ENCODE data around the gene THSD4. TPM values are rescaled to one million over a fixed set of nuclear protein-coding genes. Genes with fewer than 3 reads are reported as not detected.

The THSD4 gene
- total RNA-seq, 5 donors from 2014 or later (not counting 1 experiment from before 2014, with no cell fraction given), result 0.03 to 0.23 (median 0.18) TPM; not detected in 2

GRCh38 chr15:71788646-71789579, 673.6 kb downstream of the THSD4 start:
- Histone ChIP-seq H3K27me3 (replicated peaks in 1 of 2; ENCODE audit: control insufficient read depth in 2 of 2, extremely low read depth in 1 of 2, insufficient read depth in 2 of 2, low read length in 1 of 2) (peaks cover 0 to 19% of the 10 kb centered on the region in 2 experiments), H3K9me3 (no peaks in the 10 kb centered on the region), H3K27ac (ENCODE audit: low read length) (no peak overlapping the region), H3K4me3 (ENCODE audit: control insufficient read depth in 1 of 2, extremely low read depth in 1 of 2, low read length in 1 of 2) (no peak overlapping the region), H3K4me1 (ENCODE audit: control insufficient read depth in 1 of 2, extremely low read depth in 1 of 2, insufficient read depth in 2 of 2, low read length in 2 of 2) (no peaks in the 10 kb centered on the region), H3K36me3 (ENCODE audit: control insufficient read depth in 2 of 2, extremely low read depth in 1 of 2, insufficient read depth in 1 of 2, low read length in 1 of 2) (no peaks in the 10 kb centered on the region)
- no peak overlapping the region for H3K4me3 Mint-ChIP-seq
- no peaks in the 10 kb centered on the region for H3K36me3 Mint-ChIP-seq
- H3K9me3 Mint-ChIP-seq, result no peaks in the 10 kb centered on the region
- ATAC-seq (replicated peaks in 1 of 4), result no peak
- no peak for DNase-seq
- CTCF ChIA-PET, result interaction anchor here in 1 of 2 donors (0.5 kb wide), 1 partner anchor 35 kb away, joined by 3 read pairs; no protein-coding TSS in a partner anchor
- H3K27me3 Mint-ChIP-seq, result peaks cover 17 to 24% of the 10 kb centered on the region in 2 donors
- POLR2A ChIA-PET, result no interaction called here
- H3K27ac Mint-ChIP-seq, result no peak overlapping the region
- H3K4me1 Mint-ChIP-seq, result no peaks in the 10 kb centered on the region
- 90% methylated on average over 13 of the region's 15 CpGs for WGBS (ENCODE audit: insufficient coverage)

GRCh38 chr15:71789616-71790015, 674.3 kb downstream of the THSD4 start:
- Mint-ChIP-seq H3K36me3 (no peaks in the 10 kb centered on the region), H3K27ac (no peak overlapping the region), H3K4me3 (no peak overlapping the region), H3K27me3 (peaks cover 16 to 20% of the 10 kb centered on the region in 2 donors), H3K9me3 (no peaks in the 10 kb centered on the region), H3K4me1 (no peaks in the 10 kb centered on the region)
- Histone ChIP-seq H3K4me3 (ENCODE audit: control insufficient read depth in 1 of 2, extremely low read depth in 1 of 2, low read length in 1 of 2) (no peak overlapping the region), H3K4me1 (ENCODE audit: control insufficient read depth in 1 of 2, extremely low read depth in 1 of 2, insufficient read depth in 2 of 2, low read length in 2 of 2) (no peaks in the 10 kb centered on the region), H3K9me3 (no peaks in the 10 kb centered on the region), H3K36me3 (ENCODE audit: control insufficient read depth in 2 of 2, extremely low read depth in 1 of 2, insufficient read depth in 1 of 2, low read length in 1 of 2) (no peaks in the 10 kb centered on the region), H3K27ac (ENCODE audit: low read length) (no peak overlapping the region), H3K27me3 (replicated peaks in 1 of 2; ENCODE audit: control insufficient read depth in 2 of 2, extremely low read depth in 1 of 2, insufficient read depth in 2 of 2, low read length in 1 of 2) (peaks cover 0 to 18% of the 10 kb centered on the region in 2 experiments)
- no peak for DNase-seq
- CTCF ChIA-PET, result no interaction called here
- WGBS (ENCODE audit: insufficient coverage), result 94% methylated on average over 6 of the region's 6 CpGs
- POLR2A ChIA-PET, result no interaction called here
- ATAC-seq (replicated peaks in 1 of 4), result no peak

- ChIA-PET CTCF (no interaction called here), POLR2A (interaction anchor here in 1 of 2 donors (0.6 kb wide), 1 partner anchor 1571 kb away, joined by 4 read pairs; no protein-coding TSS in a partner anchor)
- H3K4me3 ChIP-seq (ENCODE audit: control insufficient read depth in 1 of 2, extremely low read depth in 1 of 2, low read length in 1 of 2), result no peak overlapping the region
- H3K36me3 Mint-ChIP-seq, result no peaks in the 10 kb centered on the region
- H3K36me3 ChIP-seq (ENCODE audit: control insufficient read depth in 2 of 2, extremely low read depth in 1 of 2, insufficient read depth in 1 of 2, low read length in 1 of 2), result no peaks in the 10 kb centered on the region
- 79% methylated on average over 6 of the region's 10 CpGs for WGBS (ENCODE audit: insufficient coverage)
- ATAC-seq (replicated peaks in 1 of 4) (no peak), DNase-seq (no peak)
- H3K4me1 Mint-ChIP-seq, result no peaks in the 10 kb centered on the region
- peaks cover 0 to 13% of the 10 kb centered on the region in 2 experiments for H3K27me3 ChIP-seq (replicated peaks in 1 of 2; ENCODE audit: control insufficient read depth in 2 of 2, extremely low read depth in 1 of 2, insufficient read depth in 2 of 2, low read length in 1 of 2)
- H3K27me3 Mint-ChIP-seq, result peaks cover 12 to 15% of the 10 kb centered on the region in 2 donors
- no peaks in the 10 kb centered on the region for H3K9me3 ChIP-seq
- no peak overlapping the region for H3K27ac ChIP-seq (ENCODE audit: low read length)
- H3K9me3 Mint-ChIP-seq, result no peaks in the 10 kb centered on the region
- no peaks in the 10 kb centered on the region for H3K4me1 ChIP-seq (ENCODE audit: control insufficient read depth in 1 of 2, extremely low read depth in 1 of 2, insufficient read depth in 2 of 2, low read length in 2 of 2)
- H3K27ac Mint-ChIP-seq, result no peak overlapping the region
- no peak overlapping the region for H3K4me3 Mint-ChIP-seq
These were observed 674.8 kb downstream of the THSD4 start for GRCh38 chr15:71790081-71790480.

- Mint-ChIP-seq H3K27ac (no peak overlapping the region), H3K4me3 (no peak overlapping the region), H3K27me3 (peaks cover 0 to 2% of the 10 kb centered on the region in 2 donors), H3K4me1 (no peaks in the 10 kb centered on the region), H3K9me3 (no peaks in the 10 kb centered on the region), H3K36me3 (no peaks in the 10 kb centered on the region)
- H3K27ac ChIP-seq (ENCODE audit: low read length), result no peak overlapping the region
- ATAC-seq (replicated peaks in 1 of 4) (no peak), DNase-seq (no peak)
- H3K27me3 ChIP-seq (replicated peaks in 1 of 2; ENCODE audit: control insufficient read depth in 2 of 2, extremely low read depth in 1 of 2, insufficient read depth in 2 of 2, low read length in 1 of 2), result peaks cover 0 to 11% of the 10 kb centered on the region in 2 experiments
- no peaks in the 10 kb centered on the region for H3K4me1 ChIP-seq (ENCODE audit: control insufficient read depth in 1 of 2, extremely low read depth in 1 of 2, insufficient read depth in 2 of 2, low read length in 2 of 2)
- POLR2A ChIA-PET, result no interaction called here
- CTCF ChIA-PET, result no interaction called here
- H3K36me3 ChIP-seq (ENCODE audit: control insufficient read depth in 2 of 2, extremely low read depth in 1 of 2, insufficient read depth in 1 of 2, low read length in 1 of 2), result no peaks in the 10 kb centered on the region
- H3K4me3 ChIP-seq (ENCODE audit: control insufficient read depth in 1 of 2, extremely low read depth in 1 of 2, low read length in 1 of 2), result no peak overlapping the region
- WGBS (ENCODE audit: insufficient coverage), result 93% methylated on average over 6 of the region's 7 CpGs
- H3K9me3 ChIP-seq, result no peaks in the 10 kb centered on the region
These were observed 676.7 kb downstream of the THSD4 start for GRCh38 chr15:71791975-71792374.

GRCh38 chr15:71792521-71792920, 677.2 kb downstream of the THSD4 start:
- CTCF ChIA-PET, result no interaction called here
- Mint-ChIP-seq H3K4me3 (no peak overlapping the region), H3K9me3 (no peaks in the 10 kb centered on the region), H3K27ac (no peak overlapping the region), H3K4me1 (no peaks in the 10 kb centered on the region), H3K27me3 (peaks cover 0 to 2% of the 10 kb centered on the region in 2 donors), H3K36me3 (no peaks in the 10 kb centered on the region)
- no CpG with 5 or more reads among the region's 2 CpGs for WGBS (ENCODE audit: insufficient coverage)
- ATAC-seq (replicated peaks in 1 of 4) (no peak), DNase-seq (no peak)
- no peaks in the 10 kb centered on the region for H3K4me1 ChIP-seq (ENCODE audit: control insufficient read depth in 1 of 2, extremely low read depth in 1 of 2, insufficient read depth in 2 of 2, low read length in 2 of 2)
- POLR2A ChIA-PET, result no interaction called here
- H3K9me3 ChIP-seq, result no peaks in the 10 kb centered on the region
- no peak overlapping the region for H3K4me3 ChIP-seq (ENCODE audit: control insufficient read depth in 1 of 2, extremely low read depth in 1 of 2, low read length in 1 of 2)
- H3K27me3 ChIP-seq (replicated peaks in 1 of 2; ENCODE audit: control insufficient read depth in 2 of 2, extremely low read depth in 1 of 2, insufficient read depth in 2 of 2, low read length in 1 of 2), result peaks cover 0 to 11% of the 10 kb centered on the region in 2 experiments
- H3K36me3 ChIP-seq (ENCODE audit: control insufficient read depth in 2 of 2, extremely low read depth in 1 of 2, insufficient read depth in 1 of 2, low read length in 1 of 2), result no peaks in the 10 kb centered on the region
- no peak overlapping the region for H3K27ac ChIP-seq (ENCODE audit: low read length)

- ATAC-seq (replicated peaks in 1 of 4), result no peak
- H3K4me3 ChIP-seq (ENCODE audit: control insufficient read depth in 1 of 2, extremely low read depth in 1 of 2, low read length in 1 of 2), result no peak overlapping the region
- H3K4me1 Mint-ChIP-seq, result no peaks in the 10 kb centered on the region
- DNase-seq, result no peak
- H3K4me1 ChIP-seq (ENCODE audit: control insufficient read depth in 1 of 2, extremely low read depth in 1 of 2, insufficient read depth in 2 of 2, low read length in 2 of 2), result no peaks in the 10 kb centered on the region
- H3K27ac Mint-ChIP-seq, result no peak overlapping the region
- H3K27me3 ChIP-seq (replicated peaks in 1 of 2; ENCODE audit: control insufficient read depth in 2 of 2, extremely low read depth in 1 of 2, insufficient read depth in 2 of 2, low read length in 1 of 2), result peaks cover 0 to 26% of the 10 kb centered on the region in 2 experiments
- 63% methylated on average over 6 of the region's 6 CpGs for WGBS (ENCODE audit: insufficient coverage)
- H3K36me3 ChIP-seq (ENCODE audit: control insufficient read depth in 2 of 2, extremely low read depth in 1 of 2, insufficient read depth in 1 of 2, low read length in 1 of 2), result no peaks in the 10 kb centered on the region
- no peak overlapping the region for H3K27ac ChIP-seq (ENCODE audit: low read length)
- POLR2A ChIA-PET, result no interaction called here
- H3K27me3 Mint-ChIP-seq, result peaks cover 16 to 29% of the 10 kb centered on the region in 2 donors
- H3K9me3 Mint-ChIP-seq, result no peaks in the 10 kb centered on the region
- H3K4me3 Mint-ChIP-seq, result no peak overlapping the region
- no peaks in the 10 kb centered on the region for H3K9me3 ChIP-seq
- H3K36me3 Mint-ChIP-seq, result no peaks in the 10 kb centered on the region
- CTCF ChIA-PET, result no interaction called here
These were observed 683.4 kb downstream of the THSD4 start for GRCh38 chr15:71798641-71799040.

Measured in T-cell (primary cell).